Activated naive CD4-positive, alpha-beta T cell treated with anti-CD3 and anti-CD28 coated beads, Interleukin-2, amount 50 U/mL, for 24 hours (primary cell): ENCODE measurements around the gene JARID2.

ENCODE experiments used
- H3K27ac Mint-ChIP-seq: one replicate; pipeline ENCODE4 v1.8.0; 2021; ENCODE audit warnings: mild to moderate bottlenecking, mixed read lengths
- H3K27me3 Mint-ChIP-seq: one replicate; pipeline ENCODE4 v1.8.0; 2021; ENCODE audit warnings: mixed read lengths
- H3K36me3 Mint-ChIP-seq: one replicate; pipeline ENCODE4 v1.8.0; 2021; ENCODE audit warnings: mixed read lengths
- H3K4me1 Mint-ChIP-seq: one replicate; pipeline ENCODE4 v1.8.0; 2021; ENCODE audit warnings: mixed read lengths
- H3K4me3 Mint-ChIP-seq: one replicate; pipeline ENCODE4 v1.8.0; 2021; ENCODE audit warnings: mild to moderate bottlenecking, mixed read lengths
- H3K9me3 Mint-ChIP-seq: one replicate; pipeline ENCODE4 v1.8.0; 2021; ENCODE audit warnings: mixed read lengths

The JARID2 gene

DNA sequence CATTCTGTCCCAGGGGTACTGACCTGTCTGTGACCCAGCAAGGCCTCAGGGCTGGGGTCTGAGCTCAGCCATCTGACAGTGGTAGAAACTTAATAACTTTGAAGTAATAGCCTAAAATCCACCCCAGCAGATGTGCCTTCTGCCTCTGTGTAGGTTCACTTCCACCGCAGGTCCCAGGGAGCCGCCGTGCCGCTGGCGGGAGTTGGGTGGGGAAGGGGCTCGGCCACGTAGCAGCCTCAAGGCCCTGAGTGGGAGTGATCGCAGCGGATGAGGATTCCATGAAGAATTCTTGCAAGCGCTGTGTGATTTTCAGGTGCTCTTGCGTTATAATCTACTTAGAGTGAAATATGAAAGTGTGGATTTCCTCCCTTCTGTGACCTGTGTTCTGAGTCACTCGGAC lies 253.3 kb downstream of the JARID2 start:
- Mint-ChIP-seq H3K27ac (no peak overlapping the region), H3K27me3 (no peaks in the 10 kb centered on the region), H3K9me3 (no peaks in the 10 kb centered on the region), H3K4me3 (no peak overlapping the region), H3K4me1 (peaks cover 4% of the 10 kb centered on the region), H3K36me3 (peaks cover 8% of the 10 kb centered on the region)

- H3K36me3 Mint-ChIP-seq, result peaks cover 10% of the 10 kb centered on the region
These were observed 253.7 kb downstream of the JARID2 start for GRCh38 chr6:15499591-15499990.

GRCh38 chr6:15500078-15500740 lies 254.3 kb downstream of the JARID2 start:
- peak overlapping the region; percentile 17 for H3K27ac Mint-ChIP-seq
- H3K9me3 Mint-ChIP-seq, result no peaks in the 10 kb centered on the region
- H3K4me3 Mint-ChIP-seq, result no peak overlapping the region
- peaks cover 7% of the 10 kb centered on the region for H3K4me1 Mint-ChIP-seq
- no peaks in the 10 kb centered on the region for H3K27me3 Mint-ChIP-seq
- H3K36me3 Mint-ChIP-seq, result peaks cover 12% of the 10 kb centered on the region

More at GRCh38 chr6:15499591-15499990, 253.7 kb downstream of the JARID2 start:
- H3K27ac Mint-ChIP-seq, result peak overlapping the region; percentile 41
- H3K9me3 Mint-ChIP-seq, result no peaks in the 10 kb centered on the region
- peaks cover 4% of the 10 kb centered on the region for H3K4me1 Mint-ChIP-seq
- H3K4me3 Mint-ChIP-seq, result no peak overlapping the region
- no peaks in the 10 kb centered on the region for H3K27me3 Mint-ChIP-seq

DNA sequence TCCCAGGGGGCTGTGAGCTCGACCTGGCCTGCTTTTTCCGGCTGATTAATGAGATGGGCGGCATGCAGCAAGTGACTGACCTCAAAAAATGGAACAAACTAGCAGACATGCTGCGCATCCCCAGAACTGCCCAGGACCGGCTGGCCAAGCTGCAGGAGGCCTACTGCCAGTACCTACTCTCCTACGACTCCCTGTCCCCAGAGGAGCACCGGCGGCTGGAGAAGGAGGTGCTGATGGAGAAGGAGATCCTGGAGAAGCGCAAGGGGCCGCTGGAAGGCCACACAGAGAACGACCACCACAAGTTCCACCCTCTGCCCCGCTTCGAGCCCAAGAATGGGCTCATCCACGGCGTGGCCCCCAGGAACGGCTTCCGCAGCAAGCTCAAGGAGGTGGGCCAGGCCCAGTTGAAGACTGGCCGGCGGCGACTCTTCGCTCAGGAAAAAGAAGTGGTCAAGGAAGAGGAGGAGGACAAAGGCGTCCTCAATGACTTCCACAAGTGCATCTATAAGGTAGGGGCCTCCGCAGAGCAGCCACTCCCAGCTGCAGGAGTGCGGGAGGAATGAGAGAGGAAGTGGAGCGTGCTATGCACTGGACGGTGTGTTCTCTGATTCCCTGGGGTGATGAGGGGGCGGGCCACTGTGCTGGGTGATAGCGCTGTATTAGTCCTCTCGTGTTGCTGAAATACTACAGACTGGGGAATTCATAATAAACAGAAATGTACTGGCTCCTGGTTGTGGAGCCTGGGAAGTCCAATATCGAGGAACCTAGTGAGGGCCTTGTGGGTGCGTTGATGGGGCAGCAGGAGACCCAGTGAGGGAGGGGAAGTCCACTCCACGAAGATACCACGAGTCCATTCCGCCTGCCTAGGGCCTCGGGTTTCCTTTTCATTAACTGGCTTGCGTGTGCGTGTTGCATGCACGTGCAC lies 255.3 kb downstream of the JARID2 start:
- no peak overlapping the region for H3K4me3 Mint-ChIP-seq
- peak overlapping the region; percentile 46 for H3K27ac Mint-ChIP-seq
- H3K9me3 Mint-ChIP-seq, result no peaks in the 10 kb centered on the region
- H3K4me1 Mint-ChIP-seq, result peaks cover 4% of the 10 kb centered on the region
- no peaks in the 10 kb centered on the region for H3K27me3 Mint-ChIP-seq
- H3K36me3 Mint-ChIP-seq, result peaks cover 12% of the 10 kb centered on the region

GRCh38 chr6:15501826-15502445 lies 256.1 kb downstream of the JARID2 start:
- peaks cover 12% of the 10 kb centered on the region for H3K36me3 Mint-ChIP-seq
- H3K27ac Mint-ChIP-seq, result no peak overlapping the region
- H3K4me3 Mint-ChIP-seq, result no peak overlapping the region
- H3K27me3 Mint-ChIP-seq, result no peaks in the 10 kb centered on the region
- peaks cover 4% of the 10 kb centered on the region for H3K4me1 Mint-ChIP-seq
- no peaks in the 10 kb centered on the region for H3K9me3 Mint-ChIP-seq

GRCh38 chr6:15502446-15503345 lies 256.8 kb downstream of the JARID2 start:
- peaks cover 4% of the 10 kb centered on the region for H3K4me1 Mint-ChIP-seq
- H3K9me3 Mint-ChIP-seq, result no peaks in the 10 kb centered on the region
- no peak overlapping the region for H3K27ac Mint-ChIP-seq
- peaks cover 12% of the 10 kb centered on the region for H3K36me3 Mint-ChIP-seq
- H3K4me3 Mint-ChIP-seq, result no peak overlapping the region
- no peaks in the 10 kb centered on the region for H3K27me3 Mint-ChIP-seq

DNA sequence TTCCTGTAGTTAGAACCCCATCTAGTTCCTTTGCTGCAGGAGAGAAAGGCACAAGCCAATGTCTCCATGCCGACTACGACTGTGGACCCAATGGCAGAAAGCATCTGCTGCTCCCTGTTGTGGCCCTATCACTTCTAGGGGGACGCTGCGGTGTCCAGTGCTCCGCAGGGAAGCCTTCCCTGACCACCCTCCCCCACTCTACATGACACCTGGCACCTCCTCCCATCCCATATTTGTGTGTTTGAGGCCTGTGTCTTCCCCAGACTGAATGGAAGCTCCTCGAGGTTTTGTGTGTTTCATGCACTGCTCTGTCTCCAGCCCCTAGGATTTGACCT lies 257.4 kb downstream of the JARID2 start:
- Mint-ChIP-seq H3K27ac (no peak overlapping the region), H3K27me3 (no peaks in the 10 kb centered on the region), H3K9me3 (no peaks in the 10 kb centered on the region), H3K36me3 (peaks cover 12% of the 10 kb centered on the region), H3K4me1 (peaks cover 4% of the 10 kb centered on the region), H3K4me3 (no peak overlapping the region)

- no peak overlapping the region for H3K27ac Mint-ChIP-seq
- H3K4me1 Mint-ChIP-seq, result peaks cover 4% of the 10 kb centered on the region
- no peaks in the 10 kb centered on the region for H3K9me3 Mint-ChIP-seq
These were observed 258.2 kb downstream of the JARID2 start for GRCh38 chr6:15504040-15504495.

GRCh38 chr6:15504581-15505350 lies 258.9 kb downstream of the JARID2 start:
- Mint-ChIP-seq H3K4me1 (peaks cover 4% of the 10 kb centered on the region), H3K36me3 (peaks cover 12% of the 10 kb centered on the region), H3K9me3 (no peaks in the 10 kb centered on the region), H3K27me3 (no peaks in the 10 kb centered on the region), H3K4me3 (no peak overlapping the region), H3K27ac (no peak overlapping the region)

More at GRCh38 chr6:15504040-15504495, 258.2 kb downstream of the JARID2 start:
- Mint-ChIP-seq H3K27me3 (no peaks in the 10 kb centered on the region), H3K4me3 (no peak overlapping the region), H3K36me3 (peaks cover 12% of the 10 kb centered on the region)

- Mint-ChIP-seq H3K36me3 (peaks cover 10% of the 10 kb centered on the region), H3K4me3 (no peak overlapping the region), H3K4me1 (peaks cover 4% of the 10 kb centered on the region), H3K27me3 (no peaks in the 10 kb centered on the region), H3K9me3 (no peaks in the 10 kb centered on the region), H3K27ac (no peak overlapping the region)
These were observed 259.6 kb downstream of the JARID2 start for GRCh38 chr6:15505463-15505918.

DNA sequence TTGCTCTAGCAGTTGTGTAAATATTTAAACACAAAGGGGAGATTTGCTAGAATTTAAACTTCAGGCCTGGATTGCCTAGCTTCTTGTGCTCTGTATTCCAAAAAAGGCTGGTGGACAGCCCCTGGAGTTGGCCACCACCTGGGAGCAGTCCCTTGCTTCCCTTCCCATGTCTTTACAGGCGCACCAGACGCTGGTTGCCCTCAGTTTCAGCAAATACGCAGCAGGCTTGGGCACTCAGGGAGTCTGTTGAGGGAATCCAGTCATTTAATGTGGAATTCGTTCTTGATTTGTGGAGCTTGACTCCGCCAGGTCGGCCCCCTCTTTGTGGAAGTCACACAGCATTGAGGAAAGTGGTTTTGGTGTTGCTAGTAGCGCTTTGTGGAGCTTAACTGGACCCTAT lies 260.2 kb downstream of the JARID2 start:
- Mint-ChIP-seq H3K27me3 (no peaks in the 10 kb centered on the region), H3K27ac (no peak overlapping the region), H3K4me1 (peaks cover 4% of the 10 kb centered on the region), H3K36me3 (peaks cover 10% of the 10 kb centered on the region), H3K9me3 (no peaks in the 10 kb centered on the region), H3K4me3 (no peak overlapping the region)

DNA sequence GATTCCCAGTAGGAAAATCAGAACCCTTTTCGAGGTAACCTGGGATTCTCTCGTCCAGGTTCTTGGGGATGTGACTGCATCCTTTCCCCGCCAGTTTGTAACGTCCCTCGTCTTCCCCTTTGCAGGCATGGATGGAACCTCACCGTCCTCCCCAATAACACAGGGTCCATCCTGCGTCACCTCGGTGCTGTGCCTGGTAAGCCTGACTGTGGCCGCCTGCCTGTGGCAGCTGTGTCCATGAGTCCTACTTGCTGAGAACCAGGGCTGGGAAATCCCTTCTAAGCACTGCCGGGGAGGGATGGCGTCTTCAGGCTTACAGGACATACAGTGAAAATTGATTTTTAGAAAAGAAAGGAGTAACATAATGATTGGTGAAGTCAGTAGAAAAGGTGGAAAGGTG lies 261.4 kb downstream of the JARID2 start:
- no peaks in the 10 kb centered on the region for H3K9me3 Mint-ChIP-seq
- H3K27ac Mint-ChIP-seq, result no peak overlapping the region

GRCh38 chr6:15507746-15508145 lies 261.9 kb downstream of the JARID2 start:
- Mint-ChIP-seq H3K4me1 (peaks cover 4% of the 10 kb centered on the region), H3K27ac (no peak overlapping the region), H3K9me3 (no peaks in the 10 kb centered on the region), H3K4me3 (no peak overlapping the region), H3K36me3 (peaks cover 13% of the 10 kb centered on the region), H3K27me3 (no peaks in the 10 kb centered on the region)

More for the DNA sequence above, 261.4 kb downstream of the JARID2 start:
- Mint-ChIP-seq H3K4me1 (peaks cover 4% of the 10 kb centered on the region), H3K4me3 (no peak overlapping the region), H3K27me3 (no peaks in the 10 kb centered on the region), H3K36me3 (peaks cover 13% of the 10 kb centered on the region)

DNA sequence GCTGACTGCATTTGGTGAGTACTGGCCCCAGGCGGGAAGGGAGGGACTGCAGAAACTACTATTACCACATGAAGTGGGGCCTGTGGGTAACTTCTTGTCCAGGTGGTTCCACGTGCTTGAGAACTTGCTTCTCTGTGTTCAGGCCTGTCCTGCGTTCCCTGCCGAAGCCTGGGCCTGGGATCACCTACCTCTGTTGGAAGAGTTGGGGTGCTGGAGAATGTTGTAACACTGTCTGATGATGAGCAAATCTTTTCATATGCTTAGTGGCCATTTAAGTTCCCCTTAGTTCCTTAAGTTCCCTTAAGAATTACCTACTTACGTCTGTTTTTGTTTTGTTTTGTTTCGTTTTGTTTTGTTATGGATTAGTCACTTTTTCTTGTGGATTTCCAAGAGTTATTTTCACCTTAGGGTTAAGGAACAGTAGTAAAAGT lies 262.6 kb downstream of the JARID2 start:
- H3K36me3 Mint-ChIP-seq, result peaks cover 12% of the 10 kb centered on the region
- H3K27ac Mint-ChIP-seq, result peak overlapping the region; percentile 6
- no peaks in the 10 kb centered on the region for H3K27me3 Mint-ChIP-seq
- H3K4me1 Mint-ChIP-seq, result peaks cover 4% of the 10 kb centered on the region
- no peaks in the 10 kb centered on the region for H3K9me3 Mint-ChIP-seq
- H3K4me3 Mint-ChIP-seq, result no peak overlapping the region
